ENCODE data around the gene LYSMD3. TPM values are rescaled to one million over a fixed set of nuclear protein-coding genes. Genes with fewer than 3 reads are reported as not detected.

LYSMD3 gene
- total RNA-seq, 1 donor = 25.8 TPM

GRCh38 chr5:90477621-90478215 lies 51.7 kb downstream of the LYSMD3 start:
- no peak for TF ChIP-seq CTCF (IDR thresholded peaks at IDR 0.05; ENCODE audit: insufficient read depth, low read length)
- DNase-seq (ENCODE audit: low read depth) = no peak
- no peak overlapping the region for H3K4me3 ChIP-seq (ENCODE audit: low read depth, low read length)

- H3K4me3 ChIP-seq (ENCODE audit: low read depth, low read length) = no peak overlapping the region
- no peak for DNase-seq (ENCODE audit: low read depth)
- no peak for TF ChIP-seq CTCF (IDR thresholded peaks at IDR 0.05; ENCODE audit: insufficient read depth, low read length)
These were observed 52.3 kb downstream of the LYSMD3 start for GRCh38 chr5:90477073-90477472.

- H3K4me3 ChIP-seq (ENCODE audit: low read depth, low read length) = no peak overlapping the region
- no peak for TF ChIP-seq CTCF (IDR thresholded peaks at IDR 0.05; ENCODE audit: insufficient read depth, low read length)
- DNase-seq (ENCODE audit: low read depth) = no peak
These were observed 53.0 kb downstream of the LYSMD3 start for GRCh38 chr5:90476391-90476790.

GRCh38 chr5:90475436-90475980 lies 53.9 kb downstream of the LYSMD3 start:
- no peak for TF ChIP-seq CTCF (IDR thresholded peaks at IDR 0.05; ENCODE audit: insufficient read depth, low read length)
- peak overlapping the region; percentile 92 for H3K4me3 ChIP-seq (ENCODE audit: low read depth, low read length)

GRCh38 chr5:90474235-90475107 lies 54.9 kb downstream of the LYSMD3 start, which contains the start of the genes MBLAC2 and POLR3G:
Gene MBLAC2, minus strand, starts transcription at chr5:90474771. Its CDS starts 479 bp downstream, at chr5:90474292.
Gene POLR3G, plus strand, starts transcription at chr5:90474864. Its CDS starts 10,704 bp downstream, at chr5:90485568.
- peak; percentile 73 for TF ChIP-seq CTCF (IDR thresholded peaks at IDR 0.05; ENCODE audit: insufficient read depth, low read length)
- DNase-seq (ENCODE audit: low read depth) = peak; percentile 88
- H3K4me3 ChIP-seq (ENCODE audit: low read depth, low read length) = peak within 1 kb of the TSS; percentile 92

More at GRCh38 chr5:90475436-90475980, 53.9 kb downstream of the LYSMD3 start:
- no peak for DNase-seq (ENCODE audit: low read depth)

GRCh38 chr5:90473396-90474234 lies 55.8 kb downstream of the LYSMD3 start:
- TF ChIP-seq CTCF (IDR thresholded peaks at IDR 0.05; ENCODE audit: insufficient read depth, low read length) = no peak
- peak overlapping the region; percentile 92 for H3K4me3 ChIP-seq (ENCODE audit: low read depth, low read length)
- peak; percentile 15 for DNase-seq (ENCODE audit: low read depth)

Measured in fibroblast of the aortic adventitia (primary cell).